ENCODE data around the gene INMT.

The INMT gene

DNA sequence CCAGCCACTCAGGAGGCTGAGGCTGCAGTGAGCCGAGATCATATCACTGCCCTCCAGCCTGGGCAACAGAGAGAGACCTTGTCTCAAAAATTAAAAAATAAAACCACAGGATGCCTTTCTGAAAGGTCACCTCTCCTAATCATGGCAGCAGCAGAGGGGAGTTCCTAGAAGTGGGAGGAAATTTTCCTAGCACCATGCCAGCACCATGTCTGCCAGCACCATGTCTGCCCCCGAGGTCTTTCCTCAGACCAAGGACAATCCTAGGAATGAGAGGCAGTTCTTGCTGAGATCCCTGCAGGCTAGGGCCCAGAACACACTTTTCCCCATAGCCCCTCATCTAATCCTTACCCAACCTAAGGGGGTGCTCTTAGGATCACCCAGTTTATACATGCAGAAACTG lies 22.3 kb upstream of the INMT start:
- no peak for DNase-seq

GRCh38 chr7:30730097-30730496 lies 21.8 kb upstream of the INMT start:
- no peak for DNase-seq

DNA sequence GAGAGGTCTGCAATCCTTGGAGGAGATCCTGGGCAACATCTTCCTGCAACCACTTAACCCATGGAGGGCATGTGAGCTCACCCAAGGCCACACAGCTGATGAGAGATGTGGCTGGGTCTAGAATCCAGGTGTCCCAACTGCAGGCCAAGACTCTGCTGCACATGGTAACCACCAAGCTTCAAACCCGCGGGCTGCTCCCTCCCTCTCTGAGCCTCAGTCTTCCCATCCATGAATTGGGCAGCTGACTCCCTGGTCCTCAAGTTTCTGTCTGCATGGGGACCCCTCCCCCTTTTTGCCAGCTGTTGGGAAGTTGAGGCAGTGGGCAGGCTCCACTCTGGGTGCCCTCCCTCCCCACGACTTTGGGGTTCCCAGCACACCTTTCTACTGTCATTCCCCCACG lies 20.9 kb upstream of the INMT start:
- DNase-seq, result no peak

DNA sequence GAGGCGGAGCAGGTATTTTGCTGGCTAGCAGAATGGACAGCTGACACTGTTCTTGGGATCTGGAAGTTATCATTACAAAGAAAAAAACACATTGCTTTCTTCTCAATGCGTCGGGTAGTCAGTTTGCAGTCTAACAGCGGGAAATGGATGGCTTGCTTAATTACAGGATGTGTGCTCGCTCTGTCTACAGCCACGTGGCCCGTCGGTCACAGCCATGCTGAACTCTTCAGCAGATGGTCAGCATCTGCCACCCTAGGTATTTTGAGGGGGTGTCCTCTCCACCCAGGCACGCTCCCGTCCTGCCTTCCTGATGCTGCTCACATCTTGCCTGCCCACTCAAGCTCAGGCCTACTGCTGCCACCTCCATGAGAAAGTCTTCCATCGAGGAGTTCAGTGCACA lies 20.4 kb upstream of the INMT start:
- DNase-seq, result no peak

- no peak for DNase-seq
These were observed 19.3 kb upstream of the INMT start for GRCh38 chr7:30732606-30733005.

DNA sequence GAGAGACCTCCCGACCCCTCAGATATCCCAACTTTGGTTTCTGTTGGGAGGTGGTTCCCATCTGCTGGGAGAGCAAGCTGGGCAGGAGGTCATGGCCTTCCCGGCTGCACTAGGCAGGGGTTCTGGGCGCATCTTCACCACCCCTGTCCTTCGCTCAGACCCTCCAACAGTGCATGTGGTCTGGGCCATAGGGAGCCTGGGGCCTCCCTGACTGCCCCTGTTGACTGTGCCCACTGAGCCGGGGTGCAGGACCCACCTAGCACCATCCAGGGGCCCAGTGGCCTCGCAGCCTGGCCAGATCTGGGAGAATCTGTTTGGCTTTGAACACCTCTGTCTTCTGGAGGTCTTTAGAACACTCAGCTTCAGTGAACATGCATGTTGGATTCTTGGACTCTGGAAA lies 18.7 kb upstream of the INMT start:
- DNase-seq, result no peak

DNA sequence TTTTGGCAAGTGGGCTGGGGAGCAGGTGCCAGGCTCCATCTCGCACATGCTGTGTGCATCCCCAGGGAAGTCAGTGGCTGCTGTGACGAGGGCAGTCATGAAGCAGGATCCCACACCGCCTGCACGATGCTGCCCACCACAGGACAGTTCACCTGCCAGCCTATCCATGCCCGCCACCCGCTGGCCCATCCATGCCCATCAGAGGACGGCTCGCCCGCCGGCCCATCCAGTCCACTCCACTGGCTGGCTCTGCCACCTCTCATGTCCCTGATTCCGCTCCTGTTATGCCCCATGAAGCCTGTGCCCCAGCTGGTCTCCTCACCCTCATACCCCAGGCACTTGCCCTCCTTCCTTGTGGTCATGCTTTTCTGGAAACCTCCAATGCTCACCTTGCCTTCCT lies 18.2 kb upstream of the INMT start:
- no peak for DNase-seq

- no peak for DNase-seq
These were observed 17.4 kb upstream of the INMT start for GRCh38 chr7:30734497-30734896.

DNA sequence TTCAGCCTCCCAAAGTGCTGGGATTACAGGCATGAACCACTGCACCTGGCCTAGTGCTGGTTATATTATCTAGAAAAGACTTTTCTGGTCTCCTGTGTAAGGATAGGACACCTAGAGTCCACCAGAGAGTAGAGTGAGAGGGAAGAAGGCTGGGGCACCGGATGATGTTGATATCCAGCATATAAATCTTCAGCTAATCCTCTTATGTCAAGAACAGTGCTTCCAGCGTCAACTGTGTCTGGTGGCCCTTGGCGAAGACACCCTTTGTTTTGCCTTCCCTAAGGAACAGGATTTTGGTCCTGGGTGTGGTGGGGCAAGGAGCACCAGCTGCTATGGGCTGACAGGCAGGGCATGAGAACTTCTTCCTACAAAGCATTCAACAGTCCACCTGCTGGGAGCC lies 16.3 kb upstream of the INMT start:
- no peak for DNase-seq

GRCh38 chr7:30736291-30736690 lies 15.6 kb upstream of the INMT start:
- DNase-seq, result no peak

DNA sequence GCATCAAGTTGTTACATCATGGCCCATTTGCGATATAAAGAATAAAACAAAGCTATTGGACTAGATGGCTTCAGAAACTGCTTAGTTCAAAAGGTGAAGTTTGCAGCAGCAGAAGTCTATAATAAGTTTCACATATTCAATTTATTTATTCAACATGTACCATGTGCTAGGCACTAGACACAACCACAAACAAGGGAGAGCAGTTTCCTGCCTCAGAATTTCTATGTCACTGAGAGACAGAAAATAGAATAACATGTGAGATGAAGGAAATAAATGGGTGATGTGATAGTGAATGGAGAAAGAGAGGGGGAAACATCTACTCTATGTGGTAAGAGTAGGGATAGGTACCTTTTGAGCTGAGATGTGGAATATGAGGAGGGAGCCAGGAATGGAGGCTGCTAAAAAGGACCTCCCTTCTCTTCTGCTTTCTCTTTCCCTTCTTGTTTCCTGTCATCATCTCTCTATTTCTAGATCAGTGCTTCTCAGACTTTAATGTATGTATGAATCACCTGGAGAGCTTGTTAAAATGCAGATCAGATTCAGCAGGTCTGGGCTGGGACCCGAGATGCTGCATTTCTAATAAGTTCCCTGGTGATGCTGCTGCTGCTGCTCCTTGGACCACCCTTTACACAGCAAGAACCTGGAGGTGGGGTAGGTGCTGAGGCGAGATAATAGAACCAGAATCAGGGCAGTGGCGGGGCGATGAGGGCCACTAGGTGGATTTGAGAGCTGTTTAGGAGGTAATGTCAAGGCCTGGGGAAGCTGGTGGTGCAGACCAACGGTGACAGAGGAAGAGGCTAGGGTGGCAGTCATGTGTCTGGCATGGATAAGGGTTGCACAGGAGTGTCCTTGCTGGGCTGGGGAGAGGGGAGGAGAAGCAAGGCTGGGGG lies 13.7 kb upstream of the INMT start:
- no peak for DNase-seq

DNA sequence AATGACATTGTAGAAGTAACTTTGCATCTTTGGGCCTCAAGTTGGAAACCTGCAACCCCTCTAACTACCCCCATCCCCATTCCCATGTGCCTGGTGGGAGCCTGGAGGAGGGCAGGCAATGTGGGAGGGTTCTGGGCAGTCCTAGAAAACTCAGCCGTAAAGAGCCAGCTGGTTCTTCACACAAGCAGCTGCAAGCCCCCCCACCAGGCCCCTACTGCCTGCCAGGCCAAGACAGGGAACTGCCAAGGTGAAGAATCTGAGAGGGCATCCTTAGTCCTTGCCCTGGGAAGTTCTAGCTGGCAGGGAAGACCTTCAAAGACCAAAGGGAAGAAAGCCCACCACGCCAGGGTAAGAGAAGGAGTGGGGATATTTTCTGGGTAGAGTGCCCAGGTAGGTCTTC lies 12.2 kb upstream of the INMT start:
- DNase-seq, result no peak

DNA sequence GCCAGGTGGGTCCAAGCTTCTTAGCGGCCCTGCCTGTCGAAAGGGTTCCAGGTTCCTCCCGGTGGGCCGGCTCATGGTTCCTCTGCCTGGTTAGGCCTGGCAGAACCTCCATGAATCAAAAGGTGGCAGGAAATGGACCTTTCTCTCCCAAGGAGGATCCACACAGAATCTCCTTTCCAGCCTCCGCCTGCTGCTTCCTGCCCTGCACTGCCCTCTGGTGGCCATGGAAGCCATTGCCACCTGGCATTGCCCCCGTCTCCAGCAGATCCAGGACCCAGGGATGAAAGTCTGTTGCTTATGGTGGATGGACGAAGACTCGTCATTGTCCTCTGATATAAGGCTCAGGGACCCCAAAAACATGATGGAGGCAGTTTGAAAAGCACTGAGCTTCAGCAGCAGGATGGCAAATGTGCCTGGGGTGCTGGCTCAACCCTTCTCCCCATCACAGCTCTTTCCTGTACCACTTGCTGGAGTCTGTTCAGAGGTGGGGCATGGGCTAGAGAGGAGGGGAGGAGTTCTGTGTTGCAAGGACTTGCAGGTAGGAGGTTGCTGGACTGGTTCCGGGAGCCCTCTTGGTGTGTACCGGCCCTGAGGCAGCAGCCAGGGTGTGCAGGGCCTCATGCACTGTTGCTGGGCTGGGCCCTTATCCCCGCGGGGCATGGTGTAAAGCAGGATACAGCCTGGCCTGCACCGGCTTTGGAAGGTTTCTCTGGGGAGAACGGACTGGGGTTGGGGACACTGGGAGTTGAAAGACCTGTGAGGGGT lies 11.3 kb upstream of the INMT start:
- peak; percentile 69 for DNase-seq

GRCh38 chr7:30741289-30741688 lies 10.6 kb upstream of the INMT start:
- no peak for DNase-seq

- no peak for DNase-seq
These were observed 8.4 kb upstream of the INMT start for GRCh38 chr7:30743371-30744074.

DNA sequence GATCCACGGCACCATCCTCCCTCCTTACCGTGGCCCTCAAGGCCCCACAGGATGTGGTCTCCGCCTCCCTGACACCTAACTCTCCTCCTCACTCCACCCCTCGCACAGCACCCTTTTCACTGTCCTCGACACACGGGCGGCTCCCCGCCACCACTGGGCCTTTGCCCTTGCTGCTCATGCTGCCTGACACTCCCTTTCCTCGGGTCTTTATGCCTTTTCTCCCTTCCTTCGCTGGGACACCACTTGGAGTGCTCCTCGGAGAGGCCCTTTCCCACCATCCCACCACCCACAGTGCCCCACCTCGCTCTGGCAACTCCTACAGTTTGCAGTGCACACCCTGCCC lies 7.9 kb upstream of the INMT start:
- DNase-seq, result no peak

DNA sequence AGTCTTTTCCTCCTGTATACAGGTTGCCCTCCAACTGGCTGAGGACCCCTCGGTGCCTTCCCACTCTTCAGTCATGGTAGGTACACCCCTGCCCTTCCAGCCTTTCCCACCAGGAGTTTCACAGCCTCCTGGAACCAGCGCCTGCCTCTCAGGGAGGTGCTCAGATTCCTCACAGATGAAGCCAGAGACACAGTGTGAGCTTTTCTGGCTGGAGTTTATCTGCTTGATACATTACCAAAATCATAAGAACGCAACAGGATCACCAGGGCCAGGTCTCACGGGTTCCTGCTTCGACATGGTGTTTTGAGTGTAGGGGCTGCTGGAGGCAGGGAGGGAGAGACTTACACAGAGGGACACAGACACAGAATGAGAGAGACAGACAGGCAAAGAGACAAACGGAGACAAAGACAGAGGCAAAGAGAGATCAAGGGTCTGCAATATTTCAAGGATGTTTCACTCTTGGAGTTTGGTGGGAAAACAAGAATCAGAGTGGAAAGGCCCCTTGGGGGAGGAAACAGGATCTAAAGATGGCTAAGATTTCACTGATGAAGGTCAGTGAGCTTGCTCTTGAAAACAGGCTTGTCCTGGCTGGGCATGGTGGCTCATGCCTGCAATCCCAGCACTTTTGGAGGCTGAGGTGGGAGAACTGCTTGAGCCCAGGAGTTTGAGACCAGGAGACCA lies 6.5 kb upstream of the INMT start:
- DNase-seq, result no peak

- DNase-seq, result no peak
These were observed 1.9 kb upstream of the INMT start for GRCh38 chr7:30750010-30750409.

GRCh38 chr7:30750683-30751650 lies 968 bp upstream of the INMT start:
- no peak for DNase-seq

DNA sequence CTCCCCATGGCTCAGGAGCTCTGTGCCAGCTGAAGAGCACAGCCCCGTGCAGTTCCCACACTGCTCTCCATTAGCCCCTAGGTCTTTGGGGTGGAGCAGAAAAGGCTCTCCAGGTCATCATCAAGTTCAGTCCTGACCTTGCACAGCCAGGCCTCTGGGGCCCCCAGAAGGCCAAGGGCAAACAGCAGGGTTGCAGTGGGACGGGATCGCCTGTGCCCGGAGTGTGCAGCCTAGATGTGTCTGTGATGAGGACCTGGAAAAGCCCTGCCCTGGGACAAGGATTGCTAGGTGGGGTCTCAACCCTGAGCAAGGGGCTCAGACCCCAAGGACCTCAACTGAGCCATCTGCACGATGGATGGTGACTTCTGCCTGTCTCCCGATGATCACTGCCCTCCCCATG lies 549 bp downstream of the INMT start:
- no peak for DNase-seq

GRCh38 chr7:30752979-30753378 lies 1.0 kb downstream of the INMT start:
- DNase-seq, result no peak

GRCh38 chr7:30754315-30754877 lies 2.5 kb downstream of the INMT start:
- DNase-seq, result no peak
